ENCODE results near the gene TRIM13.

DNA sequence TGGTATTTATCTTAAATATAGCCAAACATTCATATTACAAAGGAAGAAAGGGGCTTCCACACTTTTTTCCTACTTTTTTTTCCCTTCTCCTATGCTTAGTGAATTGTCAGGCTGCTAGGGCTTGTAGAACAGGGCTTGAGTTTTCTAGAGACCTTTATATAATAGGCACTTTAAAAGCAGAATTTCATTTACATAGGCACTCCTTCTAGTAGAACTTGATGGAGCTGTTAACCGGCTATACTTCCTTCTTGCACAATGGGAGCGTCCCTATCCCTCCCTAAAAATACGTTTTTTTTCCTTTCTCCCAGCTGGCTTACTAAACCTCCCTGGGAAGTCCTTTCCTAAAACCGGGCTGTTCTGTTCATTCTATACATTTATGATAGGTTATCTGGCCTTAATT, 1.1 kb downstream of the TRIM13 start:
- TF ChIP-seq, protein P1, sequence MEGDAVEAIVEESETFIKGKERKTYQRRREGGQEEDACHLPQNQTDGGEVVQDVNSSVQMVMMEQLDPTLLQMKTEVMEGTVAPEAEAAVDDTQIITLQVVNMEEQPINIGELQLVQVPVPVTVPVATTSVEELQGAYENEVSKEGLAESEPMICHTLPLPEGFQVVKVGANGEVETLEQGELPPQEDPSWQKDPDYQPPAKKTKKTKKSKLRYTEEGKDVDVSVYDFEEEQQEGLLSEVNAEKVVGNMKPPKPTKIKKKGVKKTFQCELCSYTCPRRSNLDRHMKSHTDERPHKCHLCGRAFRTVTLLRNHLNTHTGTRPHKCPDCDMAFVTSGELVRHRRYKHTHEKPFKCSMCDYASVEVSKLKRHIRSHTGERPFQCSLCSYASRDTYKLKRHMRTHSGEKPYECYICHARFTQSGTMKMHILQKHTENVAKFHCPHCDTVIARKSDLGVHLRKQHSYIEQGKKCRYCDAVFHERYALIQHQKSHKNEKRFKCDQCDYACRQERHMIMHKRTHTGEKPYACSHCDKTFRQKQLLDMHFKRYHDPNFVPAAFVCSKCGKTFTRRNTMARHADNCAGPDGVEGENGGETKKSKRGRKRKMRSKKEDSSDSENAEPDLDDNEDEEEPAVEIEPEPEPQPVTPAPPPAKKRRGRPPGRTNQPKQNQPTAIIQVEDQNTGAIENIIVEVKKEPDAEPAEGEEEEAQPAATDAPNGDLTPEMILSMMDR (IDR thresholded peaks at IDR 0.05), result no peak
- no peak for TF ChIP-seq EZH2 (IDR thresholded peaks at IDR 0.05)
